HG02938 (cell line): Measurements from ENCODE around the gene KSR2.

Experiments
- ATAC-seq: cut with Tn5 transposase; IDR thresholded peaks from one replicate; pipeline ENCODE4 v1.9.1; 2021; ENCODE audit warnings: mild to moderate bottlenecking, moderate library complexity; ENCODE audit not compliant: unreplicated experiment

The KSR2 gene

GRCh38 chr12:117473856-117474255 lies 494.9 kb downstream of the KSR2 start:
- ATAC-seq, result no peak

GRCh38 chr12:117472983-117473382 lies 495.8 kb downstream of the KSR2 start:
- no peak for ATAC-seq

- ATAC-seq, result no peak
Measured at GRCh38 chr12:117470804-117471203, 498.0 kb downstream of the KSR2 start.

- ATAC-seq, result no peak
Measured at GRCh38 chr12:117469883-117470483, 498.8 kb downstream of the KSR2 start.

- no peak for ATAC-seq
Measured at GRCh38 chr12:117468016-117468415, 500.8 kb downstream of the KSR2 start.

GRCh38 chr12:117467588-117467987 lies 501.2 kb downstream of the KSR2 start:
- ATAC-seq, result no peak

GRCh38 chr12:117466677-117467362 lies 502.0 kb downstream of the KSR2 start:
- no peak for ATAC-seq

- ATAC-seq, result no peak
Measured at GRCh38 chr12:117461732-117462131, 507.1 kb downstream of the KSR2 start.

- ATAC-seq, result no peak
Measured at GRCh38 chr12:117459229-117459628, 509.6 kb downstream of the KSR2 start.

GRCh38 chr12:117457189-117457588 lies 511.6 kb downstream of the KSR2 start:
- ATAC-seq, result no peak

- ATAC-seq, result no peak
Measured at GRCh38 chr12:117456076-117456475, 512.7 kb downstream of the KSR2 start.

GRCh38 chr12:117453961-117454360 lies 514.8 kb downstream of the KSR2 start:
- ATAC-seq, result no peak

GRCh38 chr12:117452112-117452511 lies 516.7 kb downstream of the KSR2 start:
- ATAC-seq, result no peak

GRCh38 chr12:117450209-117450608 lies 518.6 kb downstream of the KSR2 start:
- no peak for ATAC-seq

GRCh38 chr12:117447665-117448366 lies 521.0 kb downstream of the KSR2 start:
- no peak for ATAC-seq

GRCh38 chr12:117444781-117445180 lies 524.0 kb downstream of the KSR2 start:
- no peak for ATAC-seq

GRCh38 chr12:117441751-117442150 lies 527.0 kb downstream of the KSR2 start:
- ATAC-seq, result no peak

GRCh38 chr12:117440384-117440783 lies 528.4 kb downstream of the KSR2 start:
- no peak for ATAC-seq

GRCh38 chr12:117439531-117440001 lies 529.2 kb downstream of the KSR2 start:
- ATAC-seq, result no peak

- ATAC-seq, result no peak
Measured at GRCh38 chr12:117438809-117439208, 530.0 kb downstream of the KSR2 start.

GRCh38 chr12:117437516-117438255 lies 531.1 kb downstream of the KSR2 start:
- no peak for ATAC-seq
